ENCODE measurements around the gene ZNF79.

DNA sequence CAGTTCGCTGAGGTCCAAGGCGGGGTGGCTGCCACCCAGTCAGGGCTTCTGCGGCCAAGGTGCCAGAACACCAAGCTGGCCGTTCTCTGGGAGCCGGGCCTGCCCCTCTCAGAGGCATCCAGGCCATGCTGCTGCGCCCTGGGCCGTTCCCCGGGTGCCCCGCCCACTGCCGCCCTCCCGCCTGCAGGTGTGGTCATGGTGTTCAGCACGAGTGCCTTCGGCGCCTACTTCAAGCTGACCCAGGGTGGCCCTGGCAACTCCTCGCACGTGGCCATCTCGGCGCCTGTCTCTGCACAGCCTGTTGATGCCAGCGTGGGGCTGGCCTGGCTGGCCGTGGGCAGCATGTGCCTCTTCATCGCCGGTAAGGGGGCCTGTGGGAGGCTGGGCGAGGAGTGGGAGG, 19.6 kb upstream of the ZNF79 start:
- TF ChIP-seq EP300 (IDR thresholded peaks at IDR 0.05), result no peak
- TF ChIP-seq, protein P1, sequence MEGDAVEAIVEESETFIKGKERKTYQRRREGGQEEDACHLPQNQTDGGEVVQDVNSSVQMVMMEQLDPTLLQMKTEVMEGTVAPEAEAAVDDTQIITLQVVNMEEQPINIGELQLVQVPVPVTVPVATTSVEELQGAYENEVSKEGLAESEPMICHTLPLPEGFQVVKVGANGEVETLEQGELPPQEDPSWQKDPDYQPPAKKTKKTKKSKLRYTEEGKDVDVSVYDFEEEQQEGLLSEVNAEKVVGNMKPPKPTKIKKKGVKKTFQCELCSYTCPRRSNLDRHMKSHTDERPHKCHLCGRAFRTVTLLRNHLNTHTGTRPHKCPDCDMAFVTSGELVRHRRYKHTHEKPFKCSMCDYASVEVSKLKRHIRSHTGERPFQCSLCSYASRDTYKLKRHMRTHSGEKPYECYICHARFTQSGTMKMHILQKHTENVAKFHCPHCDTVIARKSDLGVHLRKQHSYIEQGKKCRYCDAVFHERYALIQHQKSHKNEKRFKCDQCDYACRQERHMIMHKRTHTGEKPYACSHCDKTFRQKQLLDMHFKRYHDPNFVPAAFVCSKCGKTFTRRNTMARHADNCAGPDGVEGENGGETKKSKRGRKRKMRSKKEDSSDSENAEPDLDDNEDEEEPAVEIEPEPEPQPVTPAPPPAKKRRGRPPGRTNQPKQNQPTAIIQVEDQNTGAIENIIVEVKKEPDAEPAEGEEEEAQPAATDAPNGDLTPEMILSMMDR (IDR thresholded peaks at IDR 0.05), result no peak
- no peak for TF ChIP-seq POLR2AphosphoS5 (IDR thresholded peaks at IDR 0.05)
- no peak for TF ChIP-seq POLR2A (IDR thresholded peaks at IDR 0.05)

All from upper lobe of left lung (tissue), 4 donors.